Gastroesophageal sphincter (tissue), 3 donors: ENCODE data around the gene WNK2.

Experiments used
- POLR2AphosphoS5 ChIP-seq: sonication (generic); formaldehyde crosslinking; IDR thresholded peaks from one replicate; pipeline ENCODE4 v1.6.1; 2017; ENCODE audit warnings: antibody characterized with exemption
- TF ChIP-seq, protein P1 (sequence below), 4 experiments: fragments of 200-600 bp in 2 of 4; fragments of 450-650 bp in 2 of 4; sonication (generic) in 1 of 4; IDR thresholded peaks; one replicate each; pipeline ENCODE4 v1.5.1; 2017 to 2019; ENCODE audit warnings: antibody characterized with exemption in 4 of 4, mild to moderate bottlenecking in 2 of 4, moderate library complexity in 2 of 4

DNA sequence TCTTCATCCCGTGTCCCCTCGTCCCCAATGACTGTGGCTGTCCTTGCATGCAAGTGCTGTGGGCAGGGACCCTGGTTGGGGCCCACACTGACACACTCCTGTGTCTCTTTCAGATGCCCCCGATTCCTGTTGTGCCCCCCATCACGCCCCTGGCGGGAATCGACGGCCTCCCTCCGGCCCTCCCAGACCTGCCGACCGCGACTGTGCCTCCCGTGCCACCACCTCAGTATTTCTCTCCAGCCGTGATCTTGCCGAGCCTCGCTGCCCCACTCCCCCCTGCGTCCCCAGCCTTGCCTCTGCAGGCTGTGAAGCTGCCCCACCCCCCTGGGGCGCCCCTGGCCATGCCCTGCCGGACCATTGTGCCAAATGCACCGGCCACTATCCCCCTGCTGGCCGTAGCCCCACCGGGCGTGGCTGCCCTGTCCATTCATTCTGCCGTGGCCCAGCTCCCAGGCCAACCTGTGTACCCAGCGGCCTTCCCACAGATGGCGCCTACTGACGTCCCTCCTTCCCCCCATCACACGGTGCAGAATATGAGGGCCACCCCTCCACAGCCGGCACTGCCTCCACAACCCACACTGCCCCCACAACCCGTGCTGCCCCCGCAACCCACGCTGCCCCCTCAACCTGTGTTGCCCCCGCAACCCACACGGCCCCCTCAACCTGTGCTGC, 75.0 kb downstream of the WNK2 start:
- TF ChIP-seq, protein P1, sequence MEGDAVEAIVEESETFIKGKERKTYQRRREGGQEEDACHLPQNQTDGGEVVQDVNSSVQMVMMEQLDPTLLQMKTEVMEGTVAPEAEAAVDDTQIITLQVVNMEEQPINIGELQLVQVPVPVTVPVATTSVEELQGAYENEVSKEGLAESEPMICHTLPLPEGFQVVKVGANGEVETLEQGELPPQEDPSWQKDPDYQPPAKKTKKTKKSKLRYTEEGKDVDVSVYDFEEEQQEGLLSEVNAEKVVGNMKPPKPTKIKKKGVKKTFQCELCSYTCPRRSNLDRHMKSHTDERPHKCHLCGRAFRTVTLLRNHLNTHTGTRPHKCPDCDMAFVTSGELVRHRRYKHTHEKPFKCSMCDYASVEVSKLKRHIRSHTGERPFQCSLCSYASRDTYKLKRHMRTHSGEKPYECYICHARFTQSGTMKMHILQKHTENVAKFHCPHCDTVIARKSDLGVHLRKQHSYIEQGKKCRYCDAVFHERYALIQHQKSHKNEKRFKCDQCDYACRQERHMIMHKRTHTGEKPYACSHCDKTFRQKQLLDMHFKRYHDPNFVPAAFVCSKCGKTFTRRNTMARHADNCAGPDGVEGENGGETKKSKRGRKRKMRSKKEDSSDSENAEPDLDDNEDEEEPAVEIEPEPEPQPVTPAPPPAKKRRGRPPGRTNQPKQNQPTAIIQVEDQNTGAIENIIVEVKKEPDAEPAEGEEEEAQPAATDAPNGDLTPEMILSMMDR (IDR thresholded peaks at IDR 0.05) = no peak
- TF ChIP-seq POLR2AphosphoS5 = no peak
